Thyroid gland (tissue), 4 donors: ENCODE data around the gene ZNF397. TPM values are rescaled to one million over a fixed set of nuclear protein-coding genes. Genes with fewer than 3 reads are reported as not detected.

Experiments used
- DNase-seq, 2 donors: peaks; one replicate each; pipeline ENCODE4 v3.0.0-alpha.2; 2019
- H3K27ac ChIP-seq, 3 donors: fragments of 200-600 bp; sonication (generic); 1 replicate in 2 of 3; 2 replicates in 1 of 3; pipeline ENCODE4 v1.5.1; 2016 to 2019; ENCODE audit warnings: mild to moderate bottlenecking in 1 of 3, moderate library complexity in 1 of 3
- H3K27me3 ChIP-seq: fragments of 200-600 bp; sonication (generic); one replicate; pipeline ENCODE4 v1.5.1; 2019
- H3K36me3 ChIP-seq, 2 donors: fragments of 200-600 bp; sonication (generic); one replicate each; pipeline ENCODE4 v1.5.1; 2016 to 2019
- H3K4me1 ChIP-seq, 2 donors: fragments of 200-600 bp; sonication (generic); one replicate each; pipeline ENCODE4 v1.5.1; 2017 to 2019
- H3K4me3 ChIP-seq, 3 donors: fragments of 200-600 bp; sonication (generic); replicated peaks in 1 of 3; 1 replicate in 2 of 3; 2 replicates in 1 of 3; pipeline ENCODE4 v1.5.1; 2016; ENCODE audit warnings: mild to moderate bottlenecking in 1 of 3
- H3K9me3 ChIP-seq: fragments of 200-600 bp; sonication (generic); one replicate; pipeline ENCODE4 v1.5.1; 2017
- CTCF ChIP-seq, 6 experiments: fragments of 200-600 bp in 3 of 6; fragments of 450-650 bp in 3 of 6; sonication (generic) in 3 of 6; IDR thresholded peaks; one replicate each; pipeline ENCODE4 v1.5.1; 2016 to 2019; ENCODE audit warnings: antibody characterized with exemption in 6 of 6, mild to moderate bottlenecking in 2 of 6, inconsistent platforms in 1 of 6, moderate library complexity in 1 of 6
- POLR2A ChIP-seq, 2 donors: fragments of 450-650 bp; IDR thresholded peaks; one replicate each; pipeline ENCODE4 v1.6.1; 2017; ENCODE audit warnings: antibody characterized with exemption in 2 of 2, mild to moderate bottlenecking in 2 of 2, moderate library complexity in 1 of 2
- WGBS, 2 donors: methylation state at CpG; one replicate each; pipeline ENCODE4 v1.1.5; 2017; 5-methylcytosine and 5-hydroxymethylcytosine counted together
- intact Hi-C: fragments of 100-400 bp; cut with DNase I; formaldehyde crosslinking; loops from one replicate; pipeline ENCODE4 v1.15.1; 2023
- total RNA-seq, 4 donors: library from RNA; depleted of rRNA; stranded (reverse); fragments of >200 nt; gene quantifications; one replicate each; pipeline ENCODE4 v1.2.3, GENCODE V29; 2016

The ZNF397 gene
- total RNA-seq, 4 donors from 2014 or later = 30.8 to 52.8 (median 36.8) TPM

GRCh38 chr18:35246831-35247230 is 6.0 kb downstream of the ZNF397 start:
- Histone ChIP-seq H3K36me3 (peaks cover 33 to 42% of the 10 kb centered on the region in 2 donors), H3K9me3 (no peaks in the 10 kb centered on the region), H3K27me3 (no peaks in the 10 kb centered on the region), H3K4me1 (peaks cover 0 to 10% of the 10 kb centered on the region in 2 donors), H3K4me3 (no peak overlapping the region), H3K27ac (no peak overlapping the region)
- no peak for DNase-seq
- intact Hi-C loops = no loop called here
- TF ChIP-seq CTCF (IDR thresholded peaks at IDR 0.05) = no peak

GRCh38 chr18:35247412-35248249 is 6.8 kb downstream of the ZNF397 start:
- Histone ChIP-seq H3K27ac (no peak overlapping the region), H3K4me1 (peaks cover 0 to 2% of the 10 kb centered on the region in 2 donors), H3K36me3 (peaks cover 33 to 40% of the 10 kb centered on the region in 2 donors), H3K4me3 (no peak overlapping the region), H3K27me3 (no peaks in the 10 kb centered on the region), H3K9me3 (no peaks in the 10 kb centered on the region)
- DNase-seq = no peak
- 96 to 97% methylated on average over 14 of the region's 14 CpGs for WGBS, 2 donors
- TF ChIP-seq POLR2A (IDR thresholded peaks at IDR 0.05) (no peak), CTCF (IDR thresholded peaks at IDR 0.05) (no peak)
- intact Hi-C loops = no loop called here

GRCh38 chr18:35248429-35248828 is 7.6 kb downstream of the ZNF397 start:
- intact Hi-C loops = no loop called here
- H3K4me1 ChIP-seq = no peaks in the 10 kb centered on the region
- no peaks in the 10 kb centered on the region for H3K9me3 ChIP-seq
- TF ChIP-seq POLR2A (IDR thresholded peaks at IDR 0.05) (no peak), CTCF (IDR thresholded peaks at IDR 0.05) (no peak)
- no peak for DNase-seq
- WGBS, 2 donors = 94 to 95% methylated on average over 6 of the region's 6 CpGs
- no peak overlapping the region for H3K27ac ChIP-seq
- no peaks in the 10 kb centered on the region for H3K27me3 ChIP-seq
- H3K4me3 ChIP-seq = no peak overlapping the region
- peaks cover 37 to 38% of the 10 kb centered on the region in 2 donors for H3K36me3 ChIP-seq

- H3K36me3 ChIP-seq = peaks cover 13 to 23% of the 10 kb centered on the region in 2 donors
- no peak overlapping the region for H3K27ac ChIP-seq
- intact Hi-C loops = no loop called here
- TF ChIP-seq CTCF (IDR thresholded peaks at IDR 0.05) (no peak), POLR2A (IDR thresholded peaks at IDR 0.05) (no peak)
- H3K4me1 ChIP-seq = no peaks in the 10 kb centered on the region
- H3K27me3 ChIP-seq = no peaks in the 10 kb centered on the region
- no peak for DNase-seq
- no peaks in the 10 kb centered on the region for H3K9me3 ChIP-seq
- H3K4me3 ChIP-seq = no peak overlapping the region
- WGBS, 2 donors = 97 to 100% methylated on average over 1 of the region's 1 CpG
These were observed 11.6 kb downstream of the ZNF397 start for GRCh38 chr18:35252466-35252865.

- peaks cover 10 to 15% of the 10 kb centered on the region in 2 donors for H3K36me3 ChIP-seq
- intact Hi-C loops = no loop called here
- no peaks in the 10 kb centered on the region for H3K9me3 ChIP-seq
- TF ChIP-seq CTCF (IDR thresholded peaks at IDR 0.05) (no peak), POLR2A (IDR thresholded peaks at IDR 0.05) (no peak)
- 89 to 94% methylated on average over 4 of the region's 4 CpGs for WGBS, 2 donors
- no peak overlapping the region for H3K27ac ChIP-seq
- no peak for DNase-seq
- H3K4me3 ChIP-seq = no peak overlapping the region
- no peaks in the 10 kb centered on the region for H3K27me3 ChIP-seq
- H3K4me1 ChIP-seq = no peaks in the 10 kb centered on the region
These were observed 12.9 kb downstream of the ZNF397 start for GRCh38 chr18:35253655-35254287.
